Ovary (tissue), 9 donors: ENCODE data around the gene SLC9A3. TPM values are rescaled to one million over a fixed set of nuclear protein-coding genes. Genes with fewer than 3 reads are reported as not detected.

Source experiments
- DNase-seq, 5 donors: peaks; one replicate each; pipeline ENCODE4 v3.0.0-alpha.2; 2019 to 2020
- H3K27ac ChIP-seq, 2 donors: fragments of 200-600 bp; one replicate each; pipeline versions ENCODE4 v1.5.1 to v1.8.0; 2019 to 2022
- H3K27me3 ChIP-seq: fragments of 200-600 bp; one replicate; pipeline ENCODE4 v1.8.0; 2022
- H3K36me3 ChIP-seq: fragments of 200-600 bp; sonication (generic); one replicate; pipeline ENCODE4 v1.5.1; 2019
- H3K4me1 ChIP-seq: one replicate; pipeline ENCODE4 v1.8.1; 2013; ENCODE audit warnings: mild to moderate bottlenecking, moderate library complexity; ENCODE audit not compliant: insufficient read depth
- H3K4me3 ChIP-seq: fragments of 200-600 bp; sonication (generic); one replicate; pipeline ENCODE4 v1.5.1; 2017
- H3K9me3 ChIP-seq, 2 donors: fragments of 200-600 bp in 1 of 2; sonication (generic) in 1 of 2; one replicate each; pipeline versions ENCODE4 v1.5.1 to v1.8.1; 2013 to 2019; ENCODE audit warnings: mild to moderate bottlenecking in 1 of 2, moderate library complexity in 1 of 2
- CTCF ChIP-seq, 3 donors: fragments of 450-650 bp in 2 of 3; fragments of 200-600 bp in 1 of 3; IDR thresholded peaks; one replicate each; pipeline versions ENCODE4 v1.5.1 to v1.8.0; 2016 to 2022; ENCODE audit warnings: antibody characterized with exemption in 3 of 3, mild to moderate bottlenecking in 1 of 3
- EP300 ChIP-seq: sonication (generic); formaldehyde crosslinking; IDR thresholded peaks from one replicate; pipeline ENCODE4 v1.6.1; 2017; ENCODE audit warnings: antibody characterized with exemption
- POLR2A ChIP-seq: fragments of 450-650 bp; IDR thresholded peaks from one replicate; pipeline ENCODE4 v1.6.1; 2017; ENCODE audit warnings: antibody characterized with exemption, mild to moderate bottlenecking, moderate library complexity
- WGBS, 3 donors: extraction: QIAGEN DNeasy Blood & Tissue Kit in 1 of 3; methylation state at CpG; one replicate each; pipeline versions ENCODE4 v1.1.5 to v1.1.7; 2013 to 2017; 5-methylcytosine and 5-hydroxymethylcytosine counted together
- intact Hi-C, 4 donors: fragments of 100-400 bp; cut with DNase I; formaldehyde crosslinking; loops; one replicate each; pipeline versions ENCODE4 v1.11.0 to v1.15.1; 2022 to 2023
- polyA plus RNA-seq, 2 donors: library from polyadenylated mRNA; stranded (reverse); fragments of 200-250 nt in 1 of 2; fragments of 350-450 nt in 1 of 2; fragmentation: Illumina TruSeq in 1 of 2; extraction: RNeasy Lipid Tissue Mini Kit (QIAGEN cat#74804) in 1 of 2; gene quantifications; one replicate each; pipeline ENCODE4 v1.2.3, GENCODE V29; 2013 to 2014
- total RNA-seq, 7 donors: library from RNA; depleted of rRNA in 2 of 7; stranded (reverse); fragments of >200 nt in 2 of 7; fragmentation: NEBNext Ultra II Directional in 3 of 7; extraction: Animal tissue kit (Norgen Biotek cat#: 25700) in 3 of 7; gene quantifications; one replicate each; pipeline versions ENCODE4 v1.1.0 to v1.2.4, GENCODE V29; 2016 to 2023
- donor health status: DM: no; HTN: no; CAD: no; lungs with moderate emphysema.
- donor health status: DM: no; HTN: no; CAD: no.
- donor health status: Bipolar disorder and iron deficiency.
- donor health status: DM: yes; HTN: yes; CAD: no.
- donor health status: DM: no; HTN: no; CAD: no.
- donor health status: DM: yes; HTN: yes; CAD: no.

The SLC9A3 gene
- total and polyA plus RNA-seq, 9 donors = 1.2 to 3.6 (median 1.9) TPM

- peak overlapping the region; percentile 52 to 73 for H3K27ac ChIP-seq
- TF ChIP-seq POLR2A (no peak), EP300 (no peak), CTCF (IDR thresholded peaks at IDR 0.05) (no peak)
- H3K4me1 ChIP-seq = peaks cover 10% of the 10 kb centered on the region
- no peaks in the 10 kb centered on the region for H3K27me3 ChIP-seq
- H3K9me3 ChIP-seq = no peaks in the 10 kb centered on the region
- peak overlapping the region; percentile 58 for H3K4me3 ChIP-seq
- 0 to 1% (median 0%) methylated on average over 35 to 44 of the region's 44 CpGs for WGBS, 3 donors
- intact Hi-C loops = no loop called here
- DNase-seq = peak; percentile 46 to 69 (median 48)
- H3K36me3 ChIP-seq = no peaks in the 10 kb centered on the region
These were observed 50.6 kb downstream of the SLC9A3 start for GRCh38 chr5:473551-474192.

- intact Hi-C loops = no loop called here
- TF ChIP-seq EP300 = no peak
- TF ChIP-seq CTCF (IDR thresholded peaks at IDR 0.05) = no peak
- peak; percentile 39 for TF ChIP-seq POLR2A
- H3K4me1 ChIP-seq = peaks cover 10% of the 10 kb centered on the region
These were observed 51.3 kb downstream of the SLC9A3 start for GRCh38 chr5:472656-473550.

GRCh38 chr5:472076-472655 lies 52.1 kb downstream of the SLC9A3 start:
- peak; percentile 32 to 72 (median 64) for DNase-seq
- Histone ChIP-seq H3K27me3 (no peaks in the 10 kb centered on the region), H3K4me1 (peaks cover 10% of the 10 kb centered on the region), H3K27ac (peak overlapping the region; percentile 38 to 74), H3K36me3 (no peaks in the 10 kb centered on the region), H3K9me3 (no peaks in the 10 kb centered on the region), H3K4me3 (peak overlapping the region; percentile 59)
- WGBS, 3 donors = 3 to 15% (median 3%) methylated on average over 27 to 30 of the region's 30 CpGs
- TF ChIP-seq POLR2A (no peak), CTCF (IDR thresholded peaks at IDR 0.05) (no peak), EP300 (no peak)
- intact Hi-C loops = no loop called here

More at GRCh38 chr5:472656-473550, 51.3 kb downstream of the SLC9A3 start:
- Histone ChIP-seq H3K27ac (peak overlapping the region; percentile 52 to 74), H3K27me3 (no peaks in the 10 kb centered on the region), H3K36me3 (no peaks in the 10 kb centered on the region), H3K4me3 (peak overlapping the region; percentile 59), H3K9me3 (no peaks in the 10 kb centered on the region)
- DNase-seq = peak; percentile 84 to 94 (median 91)
- 0 to 1% (median 1%) methylated on average over 40 to 137 of the region's 137 CpGs for WGBS, 3 donors

GRCh38 chr5:471750-472058 lies 52.5 kb downstream of the SLC9A3 start:
- peaks cover 10% of the 10 kb centered on the region for H3K4me1 ChIP-seq
- no peaks in the 10 kb centered on the region for H3K27me3 ChIP-seq
- peak overlapping the region; percentile 59 for H3K4me3 ChIP-seq
- intact Hi-C loops = no loop called here
- peak overlapping the region in 1 of 2 donors; percentile 74 for H3K27ac ChIP-seq
- H3K36me3 ChIP-seq = no peaks in the 10 kb centered on the region
- no peaks in the 10 kb centered on the region for H3K9me3 ChIP-seq
- WGBS, 3 donors = 65 to 82% (median 80%) methylated on average over 5 to 6 of the region's 6 CpGs
- DNase-seq = no peak
- TF ChIP-seq CTCF (IDR thresholded peaks at IDR 0.05) (no peak), EP300 (no peak), POLR2A (no peak)
